Measurements from ENCODE around the gene MRPL36. TPM values are rescaled to one million over a fixed set of nuclear protein-coding genes. Genes with fewer than 3 reads are reported as not detected.

MRPL36 gene
- total and polyA plus RNA-seq, 4 donors: 14.5 to 62.8 (median 40.4) TPM

DNA sequence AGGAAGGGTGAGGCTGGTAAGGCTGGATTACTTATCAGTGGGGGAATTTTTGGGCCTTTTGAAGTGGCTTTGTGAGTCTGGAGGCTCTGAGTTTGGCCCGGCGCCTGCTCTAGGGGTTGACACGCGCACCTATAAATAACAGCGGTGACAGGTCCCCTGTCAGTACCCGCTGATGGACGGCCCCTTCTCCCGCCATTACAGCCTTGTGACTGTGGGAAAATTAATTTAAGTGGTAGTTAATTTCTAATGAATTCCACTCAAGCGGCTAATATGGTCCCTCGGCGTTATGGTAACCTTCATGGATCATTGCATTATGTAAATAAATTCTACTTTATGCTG lies 16.5 kb downstream of the MRPL36 start:
- no peak overlapping the region for H3K27ac ChIP-seq (ENCODE audit: low read depth in 1 of 2, low read length in 1 of 2)
- DNase-seq (no peak), ATAC-seq (ENCODE audit: insufficient read depth, low FRiP score) (no peak)
- H3K9ac ChIP-seq (ENCODE audit: insufficient read depth in 1 of 2, low read length in 2 of 2): no peak overlapping the region
- H3K4me3 ChIP-seq: no peak overlapping the region
- WGBS, 2 donors: 45 to 50% methylated on average over 11 of the region's 11 CpGs
- TF ChIP-seq, protein P1, sequence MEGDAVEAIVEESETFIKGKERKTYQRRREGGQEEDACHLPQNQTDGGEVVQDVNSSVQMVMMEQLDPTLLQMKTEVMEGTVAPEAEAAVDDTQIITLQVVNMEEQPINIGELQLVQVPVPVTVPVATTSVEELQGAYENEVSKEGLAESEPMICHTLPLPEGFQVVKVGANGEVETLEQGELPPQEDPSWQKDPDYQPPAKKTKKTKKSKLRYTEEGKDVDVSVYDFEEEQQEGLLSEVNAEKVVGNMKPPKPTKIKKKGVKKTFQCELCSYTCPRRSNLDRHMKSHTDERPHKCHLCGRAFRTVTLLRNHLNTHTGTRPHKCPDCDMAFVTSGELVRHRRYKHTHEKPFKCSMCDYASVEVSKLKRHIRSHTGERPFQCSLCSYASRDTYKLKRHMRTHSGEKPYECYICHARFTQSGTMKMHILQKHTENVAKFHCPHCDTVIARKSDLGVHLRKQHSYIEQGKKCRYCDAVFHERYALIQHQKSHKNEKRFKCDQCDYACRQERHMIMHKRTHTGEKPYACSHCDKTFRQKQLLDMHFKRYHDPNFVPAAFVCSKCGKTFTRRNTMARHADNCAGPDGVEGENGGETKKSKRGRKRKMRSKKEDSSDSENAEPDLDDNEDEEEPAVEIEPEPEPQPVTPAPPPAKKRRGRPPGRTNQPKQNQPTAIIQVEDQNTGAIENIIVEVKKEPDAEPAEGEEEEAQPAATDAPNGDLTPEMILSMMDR (IDR thresholded peaks at IDR 0.05; ENCODE audit: control extremely low read depth, extremely low read depth): no peak
- H3K9me3 ChIP-seq (ENCODE audit: control insufficient read depth in 4 of 4, insufficient read depth in 3 of 4, low read length in 3 of 4): peaks cover 0 to 3% (median 0%) of the 10 kb centered on the region in 4 donors
- H3K36me3 ChIP-seq (ENCODE audit: control insufficient read depth in 4 of 4, insufficient read depth in 4 of 4, low read length in 4 of 4): no peaks in the 10 kb centered on the region
- peaks cover 0 to 8% (median 3%) of the 10 kb centered on the region in 5 donors for H3K4me1 ChIP-seq (ENCODE audit: control insufficient read depth in 5 of 5, insufficient read depth in 5 of 5, low read length in 5 of 5)
- H3K27me3 ChIP-seq (ENCODE audit: control insufficient read depth in 3 of 3, insufficient read depth in 3 of 3, low read length in 2 of 3): peaks cover 0 to 4% (median 0%) of the 10 kb centered on the region in 3 donors

DNA sequence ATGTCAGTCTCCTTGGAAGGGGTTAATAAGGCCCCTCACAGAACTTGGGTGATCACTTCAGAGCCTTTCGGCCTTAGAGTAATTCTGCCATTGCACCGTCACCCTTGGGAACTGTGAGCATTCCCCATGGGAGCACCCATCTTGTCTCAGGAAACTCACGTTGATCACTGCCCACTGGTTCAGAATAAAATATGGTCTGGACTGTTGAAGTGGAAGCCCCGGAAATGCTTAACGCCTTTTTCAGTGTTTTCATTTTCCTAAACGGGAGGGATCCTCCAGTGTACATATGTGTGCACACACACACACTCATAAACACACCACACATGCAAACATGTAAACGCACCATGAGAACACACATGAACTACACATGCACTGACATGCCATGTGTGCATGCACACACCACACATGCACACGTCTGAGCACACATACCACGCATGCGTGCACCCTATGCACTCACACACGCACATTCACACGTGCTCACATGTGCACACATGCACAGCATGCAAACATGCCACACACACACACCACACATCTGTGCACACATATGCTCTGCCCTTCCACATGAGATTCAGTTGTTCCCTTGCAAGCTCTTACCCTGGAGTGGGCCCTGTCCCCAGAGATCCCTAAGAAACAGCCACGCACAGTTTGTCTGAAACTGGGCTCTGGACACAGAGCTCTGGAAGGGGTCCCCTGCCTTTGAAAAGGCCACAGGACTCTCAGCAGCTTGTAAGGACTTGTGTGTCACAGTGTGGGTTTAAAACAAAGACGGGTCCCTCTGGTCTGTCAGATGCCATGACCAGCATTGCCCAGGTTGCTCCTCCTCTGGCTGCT lies 17.0 kb downstream of the MRPL36 start:
- Histone ChIP-seq H3K9ac (ENCODE audit: insufficient read depth in 1 of 2, low read length in 2 of 2) (no peak overlapping the region), H3K27me3 (ENCODE audit: control insufficient read depth in 3 of 3, insufficient read depth in 3 of 3, low read length in 2 of 3) (peaks cover 0 to 4% (median 0%) of the 10 kb centered on the region in 3 donors), H3K9me3 (ENCODE audit: control insufficient read depth in 4 of 4, insufficient read depth in 3 of 4, low read length in 3 of 4) (peaks cover 0 to 3% (median 0%) of the 10 kb centered on the region in 4 donors), H3K4me3 (no peak overlapping the region), H3K4me1 (ENCODE audit: control insufficient read depth in 5 of 5, insufficient read depth in 5 of 5, low read length in 5 of 5) (peaks cover 0 to 8% (median 3%) of the 10 kb centered on the region in 5 donors), H3K36me3 (ENCODE audit: control insufficient read depth in 4 of 4, insufficient read depth in 4 of 4, low read length in 4 of 4) (no peaks in the 10 kb centered on the region), H3K27ac (ENCODE audit: low read depth in 1 of 2, low read length in 1 of 2) (no peak overlapping the region)
- ATAC-seq (ENCODE audit: insufficient read depth, low FRiP score) (no peak), DNase-seq (no peak)
- TF ChIP-seq, protein P1 (IDR thresholded peaks at IDR 0.05; ENCODE audit: control extremely low read depth, extremely low read depth): no peak
- WGBS, 2 donors: 73% methylated on average over 14 of the region's 14 CpGs

DNA sequence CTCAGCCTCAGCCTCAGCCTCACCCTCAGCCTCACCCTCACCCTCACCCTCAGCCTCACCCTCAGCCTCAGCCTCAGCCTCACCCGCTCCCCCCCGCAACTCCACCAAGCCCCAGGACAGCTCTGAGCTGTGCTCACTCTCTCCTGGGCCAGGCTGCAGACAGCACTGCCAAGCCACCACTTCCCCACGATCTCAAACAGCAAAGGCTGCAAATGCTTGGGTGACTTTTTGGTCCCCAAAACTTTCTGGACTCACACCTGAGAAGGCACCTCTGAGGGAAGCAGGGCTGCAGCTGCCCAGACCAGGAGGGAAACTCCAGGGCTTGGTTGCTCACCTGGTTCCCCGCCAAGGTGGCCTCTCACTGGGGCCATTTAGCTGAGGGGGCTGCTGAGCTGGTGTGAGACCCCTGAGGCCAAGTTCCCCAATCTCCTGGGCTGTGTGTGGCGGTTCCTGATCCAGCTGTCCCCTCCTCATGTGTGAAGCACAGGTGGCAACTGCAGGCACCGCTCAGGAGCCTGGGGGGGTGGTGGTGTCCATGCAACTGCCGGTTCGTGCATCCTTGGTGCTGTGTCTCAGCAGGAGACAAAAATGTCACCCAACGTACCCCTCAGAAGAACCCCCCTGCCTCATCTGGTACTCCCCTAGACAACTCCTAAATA lies 17.8 kb downstream of the MRPL36 start:
- Histone ChIP-seq H3K4me1 (ENCODE audit: control insufficient read depth in 5 of 5, insufficient read depth in 5 of 5, low read length in 5 of 5) (peaks cover 0 to 8% (median 3%) of the 10 kb centered on the region in 5 donors), H3K4me3 (no peak overlapping the region), H3K9ac (ENCODE audit: insufficient read depth in 1 of 2, low read length in 2 of 2) (no peak overlapping the region), H3K36me3 (ENCODE audit: control insufficient read depth in 4 of 4, insufficient read depth in 4 of 4, low read length in 4 of 4) (no peaks in the 10 kb centered on the region), H3K27me3 (ENCODE audit: control insufficient read depth in 3 of 3, insufficient read depth in 3 of 3, low read length in 2 of 3) (peaks cover 0 to 4% (median 0%) of the 10 kb centered on the region in 3 donors), H3K9me3 (ENCODE audit: control insufficient read depth in 4 of 4, insufficient read depth in 3 of 4, low read length in 3 of 4) (peaks cover 0 to 3% (median 0%) of the 10 kb centered on the region in 4 donors), H3K27ac (ENCODE audit: low read depth in 1 of 2, low read length in 1 of 2) (no peak overlapping the region)
- 83 to 87% methylated on average over 9 of the region's 9 CpGs for WGBS, 2 donors
- ATAC-seq (ENCODE audit: insufficient read depth, low FRiP score) (no peak), DNase-seq (no peak)
- TF ChIP-seq, protein P1 (IDR thresholded peaks at IDR 0.05; ENCODE audit: control extremely low read depth, extremely low read depth): no peak
